Epithelial cell of alveolus of lung (primary cell): Measurements from ENCODE around the gene TMEM220. TPM values are rescaled to one million over a fixed set of nuclear protein-coding genes. Genes with fewer than 3 reads are reported as not detected.

Experiments
- total RNA-seq: library from RNA; depleted of rRNA; stranded (reverse); fragments of >200 nt; gene quantifications from 2 replicates; pipeline ENCODE4 v1.2.1, GENCODE V29; 2015

Gene TMEM220
- total RNA-seq = 1.4 and 8.9 TPM in 2 replicates

DNA sequence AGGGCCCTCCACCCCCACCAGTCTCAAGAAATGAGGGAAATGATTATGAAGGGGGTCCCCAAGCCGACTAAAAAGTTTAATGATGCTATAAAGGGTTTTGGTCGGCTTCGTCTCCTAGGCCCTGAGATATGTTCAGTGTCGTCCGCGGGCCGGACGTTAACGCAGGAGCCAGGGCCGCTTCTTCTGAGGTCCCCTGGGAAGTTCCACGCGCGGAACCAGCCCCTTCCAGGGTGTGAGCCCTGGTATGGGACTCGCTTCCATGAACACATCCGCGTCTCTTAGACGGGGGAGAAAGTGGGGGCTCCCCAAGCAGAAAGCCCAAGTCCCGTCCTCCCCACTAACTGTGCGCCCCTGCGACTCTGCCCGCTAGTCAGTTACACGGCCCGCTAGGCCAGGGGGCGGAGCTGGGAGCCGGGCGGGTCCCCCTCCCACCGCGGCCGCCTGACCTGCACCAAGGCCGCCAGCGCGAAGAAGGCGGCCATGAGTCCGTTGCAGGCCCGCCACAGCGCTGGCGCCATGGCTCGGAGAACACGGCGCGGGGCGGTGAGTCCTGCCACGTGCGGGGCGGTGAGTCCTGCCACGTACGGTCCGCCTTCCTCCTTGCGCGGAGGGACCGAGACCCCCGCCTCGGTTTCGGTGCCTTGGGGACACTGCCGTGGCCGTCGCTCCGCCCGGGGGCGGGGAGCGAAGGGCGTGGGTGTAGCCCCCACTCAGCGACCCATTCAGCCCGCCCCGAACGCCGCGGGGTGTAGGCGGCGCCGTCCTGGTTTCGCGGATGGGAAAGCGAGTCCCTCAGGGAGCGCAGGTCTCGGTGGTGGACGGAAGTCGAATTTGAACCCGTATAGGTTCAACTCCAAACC lies at the start of gene TMEM220:
Gene TMEM220 (minus strand): TSS at position 690 of the 860 bp plus-strand sequence. CDS start 172 bp downstream, at position 518.

DNA sequence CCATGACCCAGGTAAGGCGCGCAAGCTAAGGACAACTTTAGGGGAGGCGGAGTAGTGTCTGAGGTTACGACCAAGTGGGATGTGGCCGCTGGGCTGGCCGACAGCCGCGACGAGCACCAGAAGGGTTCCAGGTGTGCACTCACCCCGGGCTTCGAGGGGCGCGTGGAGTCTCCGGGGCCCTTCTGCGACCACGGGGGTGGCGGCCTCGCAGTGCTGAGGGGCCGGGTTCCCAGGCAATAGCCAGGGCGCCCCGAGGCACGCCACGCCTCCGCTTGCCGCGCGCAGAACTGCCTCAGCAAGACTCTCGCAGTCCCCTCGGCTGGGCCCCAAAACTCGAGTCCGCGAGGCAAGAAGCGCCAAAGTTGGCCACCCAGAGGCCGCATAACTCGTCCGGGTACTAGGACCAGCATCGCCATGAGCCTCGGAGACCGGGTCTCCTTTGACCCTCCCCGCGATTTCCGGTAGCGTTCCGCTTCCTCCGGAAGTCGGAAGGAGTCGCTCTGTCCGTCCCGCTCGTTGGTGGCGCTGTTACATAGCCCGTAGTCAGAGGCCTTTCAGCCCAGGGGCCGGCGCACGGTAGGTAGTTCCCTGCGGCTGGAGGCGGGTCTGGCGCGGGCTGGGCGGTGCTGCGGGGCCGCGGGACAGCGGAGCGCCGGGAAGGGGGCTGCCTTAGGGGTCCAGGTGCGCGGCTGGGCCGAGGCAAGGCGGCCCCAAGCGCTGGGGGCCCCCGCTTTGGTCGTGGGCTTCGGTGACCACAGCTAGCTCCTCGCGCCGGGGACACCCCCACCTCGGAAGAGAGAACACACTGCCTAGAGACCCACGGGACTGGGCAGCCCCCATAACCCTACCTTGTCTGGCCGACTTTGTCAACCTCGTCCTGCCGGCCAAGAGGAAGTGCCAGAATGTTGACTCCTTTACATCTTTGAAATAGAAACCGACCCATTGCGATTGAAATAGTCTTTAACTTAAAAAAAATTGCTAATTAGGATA lies 32.4 kb downstream of the TMEM220 start, which contains the start of the genes ADPRM and SCO1:
Gene ADPRM (plus strand): TSS at position 503 of the 990 bp plus-strand sequence. CDS start 7,333 bp downstream, outside the sequence.
Gene SCO1 (minus strand): TSS at position 442 of the 990 bp plus-strand sequence. CDS start 26 bp downstream, at position 416.

Other genes with a start within 250 kb of the TMEM220 start
- not detected in 2 replicates for gene MYH1, start 211.5 kb downstream of the TMEM220 start, total RNA-seq
- gene MYH2, start 180.4 kb downstream of the TMEM220 start, total RNA-seq = 1.8 TPM in 1 of 2 replicates, not detected in the other
- gene MYH3, start 72.7 kb downstream of the TMEM220 start, total RNA-seq = under 0.01 and 13.7 TPM in 2 replicates
- 19.3 and 20.2 TPM in 2 replicates for gene SCO1, start 32.5 kb downstream of the TMEM220 start, total RNA-seq
- gene ADPRM, start 32.4 kb downstream of the TMEM220 start, total RNA-seq = 9.2 and 13.1 TPM in 2 replicates
- gene TMEM238L, start 74.1 kb upstream of the TMEM220 start, total RNA-seq = not detected in 2 replicates
- not detected in 2 replicates for gene PIRT, start 108.1 kb upstream of the TMEM220 start, total RNA-seq